ENCODE data around the gene TBC1D19.
"Not testable (repeated sequence)": the region's sequence is repeated elsewhere in the genome, so short reads cannot be mapped to it uniquely, and the experiment has no call there.

TBC1D19 gene

GRCh38 chr4:26647523-26648224 is 63.8 kb downstream of the TBC1D19 start:
- no peak for TF ChIP-seq CTCF (conservative IDR thresholded peaks at IDR 0.05)
- TF ChIP-seq ZFX (IDR thresholded peaks at IDR 0.05) = no peak
- H3K27ac ChIP-seq = no peak overlapping the region

GRCh38 chr4:26648260-26648659 is 64.4 kb downstream of the TBC1D19 start:
- no peak for TF ChIP-seq CTCF (conservative IDR thresholded peaks at IDR 0.05)
- no peak for TF ChIP-seq ZFX (IDR thresholded peaks at IDR 0.05)
- no peak overlapping the region for H3K27ac ChIP-seq

- TF ChIP-seq ZFX (IDR thresholded peaks at IDR 0.05) (no peak), CTCF (conservative IDR thresholded peaks at IDR 0.05) (no peak)
- no peak overlapping the region for H3K27ac ChIP-seq
These were observed 76.4 kb downstream of the TBC1D19 start for GRCh38 chr4:26660261-26660660.

- H3K27ac ChIP-seq = no peak overlapping the region
These were observed 80.0 kb downstream of the TBC1D19 start for GRCh38 chr4:26663888-26664287.

GRCh38 chr4:26670903-26671537 is 87.1 kb downstream of the TBC1D19 start:
- TF ChIP-seq CTCF (conservative IDR thresholded peaks at IDR 0.05) (no peak), ZFX (IDR thresholded peaks at IDR 0.05) (no peak)
- no peak overlapping the region for H3K27ac ChIP-seq

More at GRCh38 chr4:26663888-26664287, 80.0 kb downstream of the TBC1D19 start:
- TF ChIP-seq ZFX (IDR thresholded peaks at IDR 0.05) = no peak
- TF ChIP-seq CTCF (conservative IDR thresholded peaks at IDR 0.05) = no peak

- not testable (repeated sequence) for H3K27ac ChIP-seq
These were observed 95.3 kb downstream of the TBC1D19 start for GRCh38 chr4:26679040-26679695.

GRCh38 chr4:26682436-26682835 is 98.6 kb downstream of the TBC1D19 start:
- H3K27ac ChIP-seq = no peak overlapping the region

More at GRCh38 chr4:26682436-26682835, 98.6 kb downstream of the TBC1D19 start:
- TF ChIP-seq ZFX (IDR thresholded peaks at IDR 0.05) (no peak), CTCF (conservative IDR thresholded peaks at IDR 0.05) (no peak)

Data from C4-2B (cell line).